ENCODE results near the gene HYCC2.

DNA sequence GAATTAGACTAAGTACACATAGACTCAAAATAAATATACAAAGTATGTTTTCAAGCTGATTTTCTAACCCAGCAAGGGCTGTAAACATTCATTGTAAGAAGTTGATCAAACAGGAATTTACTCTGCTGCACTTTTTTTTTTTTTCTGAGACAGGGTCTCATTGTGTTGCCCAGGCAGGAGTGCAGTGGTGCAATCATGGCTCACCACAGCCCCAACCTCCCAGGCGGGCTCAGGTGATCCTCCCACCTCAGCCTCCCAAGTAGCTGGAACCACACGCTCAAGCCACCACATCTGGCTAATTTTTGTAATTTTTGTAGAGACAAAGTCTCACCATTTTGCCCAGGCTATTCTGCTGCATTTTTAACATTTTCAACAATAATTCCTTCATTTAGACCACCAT, 36.2 kb upstream of the HYCC2 start:
- no peak for TF ChIP-seq EZH2 (IDR thresholded peaks at IDR 0.05; ENCODE audit: low read length, missing control alignments)
- no peak for TF ChIP-seq CTCF (conservative IDR thresholded peaks at IDR 0.05 in 1 of 2, IDR thresholded peaks at IDR 0.05 in 1 of 2; ENCODE audit: low read depth in 1 of 2, low read length in 2 of 2)

Measured in fibroblast of lung (primary cell).